Fibroblast of lung (primary cell): ENCODE measurements around the gene MAPKAPK3. TPM values are rescaled to one million over a fixed set of nuclear protein-coding genes. Genes with fewer than 3 reads are reported as not detected.

Experiments used
- DNase-seq, 2 donors: peaks; one replicate each; pipeline versions ENCODE4 v3.0.0 to v3.0.0-alpha.2; 2010; ENCODE audit warnings: low read depth in 2 of 2
- H2AFZ ChIP-seq: 2 replicates; pipeline ENCODE4 v1.5.1; 2012; ENCODE audit warnings: low read length, control low read depth, inconsistent platforms
- H3K27ac ChIP-seq: 2 replicates; pipeline ENCODE4 v1.5.1; 2011; ENCODE audit warnings: low read length, control low read depth; ENCODE audit not compliant: insufficient read depth
- H3K27me3 ChIP-seq: 2 replicates; pipeline ENCODE4 v1.5.1; 2011; ENCODE audit warnings: mild to moderate bottlenecking, low read length; ENCODE audit not compliant: control insufficient read depth, insufficient read depth
- H3K36me3 ChIP-seq: 2 replicates; pipeline ENCODE4 v1.5.1; 2011; ENCODE audit warnings: low read length; ENCODE audit not compliant: control insufficient read depth, insufficient read depth
- H3K4me1 ChIP-seq: 2 replicates; pipeline ENCODE4 v1.5.1; 2011; ENCODE audit warnings: low read length; ENCODE audit not compliant: control insufficient read depth, insufficient read depth; ENCODE audit errors: extremely low read depth
- H3K4me2 ChIP-seq: 2 replicates; pipeline ENCODE4 v1.5.1; 2011; ENCODE audit warnings: low read length, control low read depth; ENCODE audit not compliant: insufficient read depth; ENCODE audit errors: extremely low read depth
- H3K4me3 ChIP-seq, 4 experiments: fragments of 200-600 bp in 1 of 4; sonication (generic) in 1 of 4; replicated peaks in 1 of 4; 2 replicates each; pipeline ENCODE4 v1.5.1; 2011 to 2016; ENCODE audit warnings: low read length in 4 of 4, low read depth in 3 of 4, mild to moderate bottlenecking in 3 of 4, control low read depth in 2 of 4, inconsistent platforms in 1 of 4, mixed read lengths in 1 of 4; ENCODE audit not compliant: insufficient read depth in 1 of 4; ENCODE audit errors: control extremely low read depth in 1 of 4
- H3K79me2 ChIP-seq: 2 replicates; pipeline ENCODE4 v1.5.1; 2012; ENCODE audit warnings: mild to moderate bottlenecking, low read length, inconsistent platforms; ENCODE audit not compliant: control insufficient read depth, insufficient read depth
- H3K9ac ChIP-seq: 2 replicates; pipeline ENCODE4 v1.5.1; 2011; ENCODE audit warnings: mild to moderate bottlenecking, low read length, control low read depth; ENCODE audit not compliant: insufficient read depth
- H3K9me3 ChIP-seq: 2 replicates; pipeline ENCODE4 v1.5.1; 2012; ENCODE audit warnings: low read depth, low read length; ENCODE audit not compliant: control insufficient read depth, insufficient read depth
- H4K20me1 ChIP-seq: 2 replicates; pipeline ENCODE4 v1.5.1; 2011; ENCODE audit warnings: low read length; ENCODE audit not compliant: control insufficient read depth, insufficient read depth; ENCODE audit errors: extremely low read depth
- EZH2 ChIP-seq: IDR thresholded peaks from 2 replicates; pipeline ENCODE4 v1.5.1; 2012; ENCODE audit warnings: low read length, control low read depth, mild to moderate bottlenecking; ENCODE audit errors: missing control alignments
- polyA plus RNA-seq, 2 donors: library from polyadenylated mRNA; depleted of rRNA in 1 of 2; stranded (reverse) in 1 of 2; unstranded in 1 of 2; fragments of >200 nt; gene quantifications; 2 replicates each; pipeline ENCODE4 v1.2.1, GENCODE V29; 2011 to 2012; ENCODE audit warnings: missing spikeins in 1 of 2
- total RNA-seq: library from RNA; depleted of rRNA; stranded (reverse); fragments of >200 nt; gene quantifications from 2 replicates; pipeline ENCODE4 v1.2.1, GENCODE V29; 2014
- TF ChIP-seq, protein P1 (sequence below), 2 donors: IDR thresholded peaks in 1 of 2; conservative IDR thresholded peaks in 1 of 2; 1 replicate in 1 of 2; 2 replicates in 1 of 2; pipeline ENCODE4 v1.5.1; 2011 to 2012; ENCODE audit warnings: low read length in 2 of 2, control low read depth in 1 of 2, inconsistent platforms in 1 of 2, low read depth in 1 of 2, mild to moderate bottlenecking in 1 of 2

Gene MAPKAPK3
- total and polyA plus RNA-seq, 2 donors (not counting 1 experiment from before 2014, with no cell fraction given), result 34.3 to 38.4 TPM

DNA sequence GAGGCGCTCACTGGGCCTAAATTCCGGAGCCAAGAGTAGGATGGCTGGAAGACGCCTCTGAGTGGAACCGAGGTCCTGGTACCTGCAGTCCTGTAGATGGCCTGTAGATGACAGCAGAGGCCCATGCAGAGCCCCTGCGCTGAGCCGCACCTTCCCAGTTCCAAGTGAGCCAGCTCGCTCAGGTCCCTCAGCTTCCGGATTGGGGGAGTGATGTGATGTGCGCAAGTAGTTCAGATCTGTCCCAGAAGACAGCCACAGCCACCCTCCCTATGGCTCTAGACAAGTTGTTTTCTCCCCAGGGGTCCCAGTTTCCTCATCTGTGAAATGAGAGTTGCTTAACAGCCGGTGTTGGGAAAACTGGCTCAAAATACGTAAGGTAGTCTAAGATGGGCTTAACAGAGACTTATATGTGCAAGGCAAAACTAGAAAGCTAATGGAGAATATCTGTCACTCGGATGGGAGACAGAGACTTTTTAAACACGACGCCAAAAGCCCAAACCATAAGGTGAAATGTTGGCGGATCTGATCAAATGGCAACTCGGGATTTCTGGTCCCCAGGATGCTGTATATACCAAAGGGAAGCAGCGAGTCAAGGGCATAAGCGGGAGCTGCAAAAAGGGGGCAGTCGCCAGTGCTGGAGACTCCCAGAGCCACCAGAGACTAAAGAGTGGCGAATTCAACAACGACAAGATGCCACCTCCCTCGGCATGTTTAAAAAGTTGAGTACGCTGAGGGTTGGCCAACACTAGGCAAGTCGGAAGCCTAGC lies 765 bp upstream of the MAPKAPK3 start:
- H2AFZ ChIP-seq, result peak overlapping the region; percentile 87
- peak; percentile 70 to 82 for DNase-seq
- H3K27ac ChIP-seq, result no peak overlapping the region
- H3K36me3 ChIP-seq, result no peaks in the 10 kb centered on the region
- no peaks in the 10 kb centered on the region for H4K20me1 ChIP-seq
- TF ChIP-seq, protein P1, sequence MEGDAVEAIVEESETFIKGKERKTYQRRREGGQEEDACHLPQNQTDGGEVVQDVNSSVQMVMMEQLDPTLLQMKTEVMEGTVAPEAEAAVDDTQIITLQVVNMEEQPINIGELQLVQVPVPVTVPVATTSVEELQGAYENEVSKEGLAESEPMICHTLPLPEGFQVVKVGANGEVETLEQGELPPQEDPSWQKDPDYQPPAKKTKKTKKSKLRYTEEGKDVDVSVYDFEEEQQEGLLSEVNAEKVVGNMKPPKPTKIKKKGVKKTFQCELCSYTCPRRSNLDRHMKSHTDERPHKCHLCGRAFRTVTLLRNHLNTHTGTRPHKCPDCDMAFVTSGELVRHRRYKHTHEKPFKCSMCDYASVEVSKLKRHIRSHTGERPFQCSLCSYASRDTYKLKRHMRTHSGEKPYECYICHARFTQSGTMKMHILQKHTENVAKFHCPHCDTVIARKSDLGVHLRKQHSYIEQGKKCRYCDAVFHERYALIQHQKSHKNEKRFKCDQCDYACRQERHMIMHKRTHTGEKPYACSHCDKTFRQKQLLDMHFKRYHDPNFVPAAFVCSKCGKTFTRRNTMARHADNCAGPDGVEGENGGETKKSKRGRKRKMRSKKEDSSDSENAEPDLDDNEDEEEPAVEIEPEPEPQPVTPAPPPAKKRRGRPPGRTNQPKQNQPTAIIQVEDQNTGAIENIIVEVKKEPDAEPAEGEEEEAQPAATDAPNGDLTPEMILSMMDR (conservative IDR thresholded peaks at IDR 0.05 in 1 of 2, IDR thresholded peaks at IDR 0.05 in 1 of 2; ENCODE audit: low read depth in 1 of 2, low read length in 2 of 2), result peak; percentile 99 to 100
- TF ChIP-seq EZH2, result no peak
- peaks cover 5% of the 10 kb centered on the region for H3K79me2 ChIP-seq
- H3K4me3 ChIP-seq, result peak overlapping the region; percentile 47 to 89 (median 65)
- peak overlapping the region; percentile 88 for H3K4me2 ChIP-seq
- peaks cover 9% of the 10 kb centered on the region for H3K4me1 ChIP-seq
- no peak overlapping the region for H3K9ac ChIP-seq
- no peaks in the 10 kb centered on the region for H3K27me3 ChIP-seq
- no peaks in the 10 kb centered on the region for H3K9me3 ChIP-seq

DNA sequence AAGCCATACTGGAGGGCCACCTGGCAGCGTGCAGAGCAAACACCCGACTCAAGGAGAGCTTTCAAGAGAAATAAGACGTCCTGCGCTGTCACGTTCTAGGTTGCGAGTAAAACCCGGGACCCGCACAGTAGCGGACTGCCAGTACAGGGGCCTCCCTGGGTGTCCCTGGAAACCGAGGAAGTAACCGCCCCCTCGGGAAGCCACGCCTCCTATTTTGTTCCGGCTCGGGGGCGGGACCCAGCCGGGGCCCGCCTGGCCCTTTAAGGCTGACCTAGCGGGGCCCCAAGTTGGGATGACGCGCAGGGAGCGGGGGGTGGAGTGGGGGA lies 218 bp upstream of the MAPKAPK3 start:
- H3K9me3 ChIP-seq, result no peaks in the 10 kb centered on the region
- TF ChIP-seq EZH2, result no peak
- TF ChIP-seq, protein P1 (conservative IDR thresholded peaks at IDR 0.05 in 1 of 2, IDR thresholded peaks at IDR 0.05 in 1 of 2; ENCODE audit: low read depth in 1 of 2, low read length in 2 of 2), result no peak
- peak; percentile 75 to 88 for DNase-seq
- no peaks in the 10 kb centered on the region for H4K20me1 ChIP-seq
- H3K27me3 ChIP-seq, result no peaks in the 10 kb centered on the region
- peaks cover 5% of the 10 kb centered on the region for H3K79me2 ChIP-seq
- peak overlapping the region; percentile 88 for H3K4me2 ChIP-seq
- peaks cover 9% of the 10 kb centered on the region for H3K4me1 ChIP-seq
- H3K36me3 ChIP-seq, result no peaks in the 10 kb centered on the region
- no peak overlapping the region for H3K9ac ChIP-seq
- H3K27ac ChIP-seq, result no peak overlapping the region
- H3K4me3 ChIP-seq, result peak overlapping the region; percentile 47 to 89 (median 65)
- H2AFZ ChIP-seq, result peak overlapping the region; percentile 87

DNA sequence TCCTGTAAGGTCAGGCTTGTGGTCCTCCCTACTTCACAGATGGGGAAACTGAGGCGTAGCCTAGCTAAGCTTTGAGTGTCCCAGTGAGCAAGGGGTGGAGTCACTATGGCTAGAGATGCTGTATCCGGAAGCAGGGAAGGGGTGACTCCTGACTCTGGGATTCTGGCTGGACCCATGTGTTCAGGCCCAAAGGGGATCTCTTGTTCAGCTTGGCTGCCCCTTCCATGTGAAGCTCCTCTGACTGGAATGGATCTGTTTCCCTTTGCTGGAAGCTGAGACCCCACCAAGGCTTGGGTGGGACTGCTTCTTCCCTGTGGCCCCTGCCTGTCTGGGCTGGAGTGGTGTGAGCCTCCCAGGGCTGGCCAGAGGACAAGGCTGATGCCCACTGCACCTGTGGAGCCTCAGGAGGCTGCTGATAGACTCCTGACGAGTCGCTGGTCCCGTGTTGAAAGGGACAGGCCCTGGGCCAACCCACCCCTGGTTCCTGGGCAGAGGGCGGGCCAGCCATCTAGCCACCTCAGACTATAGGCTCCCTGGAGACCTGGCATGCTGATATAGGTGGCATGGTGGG lies 1.0 kb downstream of the MAPKAPK3 start:
- TF ChIP-seq, protein P1 (conservative IDR thresholded peaks at IDR 0.05 in 1 of 2, IDR thresholded peaks at IDR 0.05 in 1 of 2; ENCODE audit: low read depth in 1 of 2, low read length in 2 of 2), result no peak
- TF ChIP-seq EZH2, result no peak
- Histone ChIP-seq H3K4me2 (peak overlapping the region; percentile 99), H3K4me3 (peak overlapping the region; percentile 68 to 89 (median 72)), H3K79me2 (peaks cover 5% of the 10 kb centered on the region), H3K9me3 (no peaks in the 10 kb centered on the region), H4K20me1 (no peaks in the 10 kb centered on the region), H3K36me3 (no peaks in the 10 kb centered on the region), H3K27me3 (no peaks in the 10 kb centered on the region), H3K4me1 (peaks cover 6% of the 10 kb centered on the region), H2AFZ (peak overlapping the region; percentile 69), H3K27ac (peak overlapping the region; percentile 57), H3K9ac (peak overlapping the region; percentile 24)
- no peak for DNase-seq
